ENCODE results near the gene CFAP45.

Gene CFAP45

DNA sequence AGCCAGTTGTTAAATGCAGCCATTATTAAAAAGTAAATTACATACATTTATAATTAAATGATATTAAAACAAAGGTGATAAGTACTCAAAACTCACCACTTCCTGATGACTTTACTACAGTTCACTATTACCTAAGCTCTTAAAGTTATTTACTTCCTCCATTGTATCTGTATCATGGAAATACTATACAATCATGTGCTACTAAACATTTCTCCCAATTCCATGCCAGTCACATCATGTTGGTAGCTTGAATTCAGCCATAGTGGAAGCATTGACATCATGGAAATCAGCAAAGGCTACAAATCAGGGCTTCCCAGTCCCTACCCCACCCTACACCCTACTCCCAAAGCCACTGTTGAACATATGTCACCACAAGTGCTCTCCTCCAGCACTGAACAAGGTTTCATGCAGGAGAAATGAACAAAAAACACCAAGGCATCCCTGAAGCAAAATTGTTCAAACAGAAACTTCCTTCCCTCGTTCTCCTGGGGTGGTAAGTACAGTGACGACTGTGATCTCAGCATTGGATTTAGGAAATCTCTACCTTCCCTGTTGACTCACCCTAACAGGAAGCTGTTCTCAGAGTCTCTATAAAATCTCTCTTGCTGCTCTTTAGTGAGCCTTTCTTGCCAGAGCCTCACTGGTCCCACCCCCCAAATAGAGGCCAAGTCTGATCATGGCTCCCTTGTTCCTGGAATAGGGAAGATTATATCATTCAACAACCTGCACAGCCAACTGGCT lies 50.2 kb downstream of the CFAP45 start:
- no peak for DNase-seq (ENCODE audit: low read depth)
- H3K4me3 ChIP-seq (ENCODE audit: control insufficient read depth, low read depth, low read length) = peak overlapping the region; percentile 18
- TF ChIP-seq, protein P1, sequence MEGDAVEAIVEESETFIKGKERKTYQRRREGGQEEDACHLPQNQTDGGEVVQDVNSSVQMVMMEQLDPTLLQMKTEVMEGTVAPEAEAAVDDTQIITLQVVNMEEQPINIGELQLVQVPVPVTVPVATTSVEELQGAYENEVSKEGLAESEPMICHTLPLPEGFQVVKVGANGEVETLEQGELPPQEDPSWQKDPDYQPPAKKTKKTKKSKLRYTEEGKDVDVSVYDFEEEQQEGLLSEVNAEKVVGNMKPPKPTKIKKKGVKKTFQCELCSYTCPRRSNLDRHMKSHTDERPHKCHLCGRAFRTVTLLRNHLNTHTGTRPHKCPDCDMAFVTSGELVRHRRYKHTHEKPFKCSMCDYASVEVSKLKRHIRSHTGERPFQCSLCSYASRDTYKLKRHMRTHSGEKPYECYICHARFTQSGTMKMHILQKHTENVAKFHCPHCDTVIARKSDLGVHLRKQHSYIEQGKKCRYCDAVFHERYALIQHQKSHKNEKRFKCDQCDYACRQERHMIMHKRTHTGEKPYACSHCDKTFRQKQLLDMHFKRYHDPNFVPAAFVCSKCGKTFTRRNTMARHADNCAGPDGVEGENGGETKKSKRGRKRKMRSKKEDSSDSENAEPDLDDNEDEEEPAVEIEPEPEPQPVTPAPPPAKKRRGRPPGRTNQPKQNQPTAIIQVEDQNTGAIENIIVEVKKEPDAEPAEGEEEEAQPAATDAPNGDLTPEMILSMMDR (IDR thresholded peaks at IDR 0.05; ENCODE audit: control insufficient read depth, insufficient read depth, low read depth, low read length, missing control alignments) = no peak

- DNase-seq (ENCODE audit: low read depth) = no peak
- no peak overlapping the region for H3K4me3 ChIP-seq (ENCODE audit: control insufficient read depth, low read depth, low read length)
- TF ChIP-seq, protein P1 (IDR thresholded peaks at IDR 0.05; ENCODE audit: control insufficient read depth, insufficient read depth, low read depth, low read length, missing control alignments) = no peak
These were observed 51.6 kb downstream of the CFAP45 start for GRCh38 chr1:159848326-159848725.

GRCh38 chr1:159847231-159847630 lies 52.7 kb downstream of the CFAP45 start:
- TF ChIP-seq, protein P1 (IDR thresholded peaks at IDR 0.05; ENCODE audit: control insufficient read depth, insufficient read depth, low read depth, low read length, missing control alignments) = no peak
- no peak overlapping the region for H3K4me3 ChIP-seq (ENCODE audit: control insufficient read depth, low read depth, low read length)
- no peak for DNase-seq (ENCODE audit: low read depth)

GRCh38 chr1:159845751-159846629 lies 54.0 kb downstream of the CFAP45 start:
- H3K4me3 ChIP-seq (ENCODE audit: control insufficient read depth, low read depth, low read length) = no peak overlapping the region
- DNase-seq (ENCODE audit: low read depth) = no peak
- TF ChIP-seq, protein P1 (IDR thresholded peaks at IDR 0.05; ENCODE audit: control insufficient read depth, insufficient read depth, low read depth, low read length, missing control alignments) = no peak

DNA sequence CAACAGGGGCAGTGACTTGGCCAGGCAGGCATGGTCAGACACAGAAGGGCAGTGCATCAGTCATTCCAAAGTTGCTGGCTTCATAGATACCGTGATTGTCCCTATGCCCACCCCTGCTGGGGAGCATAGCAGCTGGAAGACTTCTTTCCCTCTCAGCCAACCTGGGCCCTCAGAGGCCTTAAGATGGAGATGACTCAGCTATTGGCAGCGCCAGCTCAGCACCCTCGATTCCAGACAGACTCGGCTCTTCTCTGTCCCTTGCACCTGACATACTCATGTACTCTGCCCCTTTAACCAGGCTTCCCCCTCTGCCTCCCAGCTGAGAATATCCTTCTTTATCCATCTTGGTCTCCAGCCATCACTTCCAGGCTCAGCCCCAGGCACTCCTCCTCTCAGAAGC lies 56.5 kb downstream of the CFAP45 start:
- no peak for DNase-seq (ENCODE audit: low read depth)
- no peak overlapping the region for H3K4me3 ChIP-seq (ENCODE audit: control insufficient read depth, low read depth, low read length)
- TF ChIP-seq, protein P1 (IDR thresholded peaks at IDR 0.05; ENCODE audit: control insufficient read depth, insufficient read depth, low read depth, low read length, missing control alignments) = no peak

GRCh38 chr1:159841749-159842148 lies 58.2 kb downstream of the CFAP45 start:
- TF ChIP-seq, protein P1 (IDR thresholded peaks at IDR 0.05; ENCODE audit: control insufficient read depth, insufficient read depth, low read depth, low read length, missing control alignments) = no peak
- DNase-seq (ENCODE audit: low read depth) = no peak
- no peak overlapping the region for H3K4me3 ChIP-seq (ENCODE audit: control insufficient read depth, low read depth, low read length)
